BE2C (cell line): Measurements from ENCODE around the gene C9orf78.

ENCODE experiments used
- DNase-seq: peaks from one replicate; pipeline ENCODE4 v3.0.0-alpha.2; 2020
- H3K27me3 ChIP-seq: fragments of 250-450 bp; sonication (Bioruptor Pico); 2 replicates; pipeline ENCODE4 v1.5.1; 2020; ENCODE audit warnings: mild to moderate bottlenecking
- H3K36me3 ChIP-seq: fragments of 250-450 bp; sonication (Bioruptor Pico); 2 replicates; pipeline ENCODE4 v1.5.1; 2020; ENCODE audit warnings: mild to moderate bottlenecking
- H3K4me1 ChIP-seq: fragments of 250-450 bp; sonication (Bioruptor Pico); 2 replicates; pipeline ENCODE4 v1.5.1; 2020
- H3K4me3 ChIP-seq: 2 replicates; pipeline ENCODE4 v1.5.1; 2011; ENCODE audit warnings: low read depth, low read length
- H3K9me3 ChIP-seq: fragments of 250-450 bp; sonication (Bioruptor Pico); 2 replicates; pipeline ENCODE4 v1.5.1; 2020
- CTCF ChIP-seq: IDR thresholded peaks from 2 replicates; pipeline ENCODE4 v1.5.1; 2012; ENCODE audit warnings: mild to moderate bottlenecking, low read depth, low read length

The C9orf78 gene

GRCh38 chr9:129879991-129880653, 45.0 kb upstream of the C9orf78 start:
- no peak for DNase-seq
- H3K4me1 ChIP-seq = peaks cover 16% of the 10 kb centered on the region
- no peaks in the 10 kb centered on the region for H3K9me3 ChIP-seq
- TF ChIP-seq CTCF = no peak
- H3K27me3 ChIP-seq = no peaks in the 10 kb centered on the region
- peaks cover 11% of the 10 kb centered on the region for H3K36me3 ChIP-seq
- no peak overlapping the region for H3K4me3 ChIP-seq

- peaks cover 16% of the 10 kb centered on the region for H3K36me3 ChIP-seq
- no peaks in the 10 kb centered on the region for H3K27me3 ChIP-seq
- no peak overlapping the region for H3K4me3 ChIP-seq
- peak; percentile 65 for DNase-seq
- H3K9me3 ChIP-seq = no peaks in the 10 kb centered on the region
- H3K4me1 ChIP-seq = peaks cover 18% of the 10 kb centered on the region
- no peak for TF ChIP-seq CTCF
These were observed 44.1 kb upstream of the C9orf78 start for GRCh38 chr9:129879103-129879699.

GRCh38 chr9:129878291-129878690, 43.2 kb upstream of the C9orf78 start:
- Histone ChIP-seq H3K9me3 (no peaks in the 10 kb centered on the region), H3K27me3 (no peaks in the 10 kb centered on the region), H3K36me3 (peaks cover 16% of the 10 kb centered on the region), H3K4me3 (no peak overlapping the region), H3K4me1 (peaks cover 17% of the 10 kb centered on the region)
- no peak for DNase-seq
- TF ChIP-seq CTCF = no peak

- Histone ChIP-seq H3K4me1 (peaks cover 17% of the 10 kb centered on the region), H3K36me3 (peaks cover 14% of the 10 kb centered on the region), H3K4me3 (no peak overlapping the region), H3K27me3 (no peaks in the 10 kb centered on the region), H3K9me3 (no peaks in the 10 kb centered on the region)
- TF ChIP-seq CTCF = no peak
- no peak for DNase-seq
These were observed 41.7 kb upstream of the C9orf78 start for GRCh38 chr9:129876815-129877214.

- Histone ChIP-seq H3K36me3 (peaks cover 14% of the 10 kb centered on the region), H3K9me3 (no peaks in the 10 kb centered on the region), H3K4me3 (no peak overlapping the region), H3K27me3 (no peaks in the 10 kb centered on the region), H3K4me1 (peaks cover 17% of the 10 kb centered on the region)
- TF ChIP-seq CTCF = no peak
- peak; percentile 61 for DNase-seq
These were observed 40.8 kb upstream of the C9orf78 start for GRCh38 chr9:129875687-129876395.

GRCh38 chr9:129875181-129875611, 40.1 kb upstream of the C9orf78 start:
- TF ChIP-seq CTCF = peak; percentile 34
- H3K9me3 ChIP-seq = no peaks in the 10 kb centered on the region
- H3K4me1 ChIP-seq = peaks cover 17% of the 10 kb centered on the region
- no peaks in the 10 kb centered on the region for H3K27me3 ChIP-seq
- peaks cover 14% of the 10 kb centered on the region for H3K36me3 ChIP-seq
- no peak for DNase-seq
- no peak overlapping the region for H3K4me3 ChIP-seq
